HEK293 (cell line): Measurements from ENCODE around the gene SHBG.

Experiments
- KLF7 ChIP-seq: fragments of 450-650 bp; formaldehyde crosslinking; IDR thresholded peaks from 2 replicates; pipeline ENCODE4 v1.5.1; 2016; ENCODE audit warnings: missing biosample characterization, missing genetic modification characterization, borderline replicate concordance
- MYNN ChIP-seq: fragments of 450-650 bp; formaldehyde crosslinking; IDR thresholded peaks from 2 replicates; pipeline ENCODE4 v1.5.1; 2016; ENCODE audit warnings: missing biosample characterization, missing genetic modification characterization, borderline replicate concordance
- OSR2 ChIP-seq: fragments of 450-650 bp; formaldehyde crosslinking; IDR thresholded peaks from 2 replicates; pipeline ENCODE4 v1.5.1; 2016; ENCODE audit warnings: missing biosample characterization, missing genetic modification characterization
- ZFP37 ChIP-seq: fragments of 450-650 bp; formaldehyde crosslinking; IDR thresholded peaks from 2 replicates; pipeline ENCODE4 v1.5.1; 2016; ENCODE audit warnings: missing biosample characterization, missing genetic modification characterization
- ZNF701 ChIP-seq: fragments of 450-650 bp; formaldehyde crosslinking; IDR thresholded peaks from 2 replicates; pipeline ENCODE4 v1.5.1; 2016; ENCODE audit warnings: missing biosample characterization, missing genetic modification characterization
- ZNF776 ChIP-seq: fragments of 450-650 bp; formaldehyde crosslinking; IDR thresholded peaks from 2 replicates; pipeline ENCODE4 v1.5.0; 2017; ENCODE audit warnings: missing biosample characterization, missing genetic modification characterization, borderline replicate concordance
- TF ChIP-seq, protein P1 (sequence below): fragments of 450-650 bp; formaldehyde crosslinking; IDR thresholded peaks from 2 replicates; pipeline ENCODE4 v1.5.1; 2017; ENCODE audit warnings: missing biosample characterization, mild to moderate bottlenecking, missing genetic modification characterization, moderate library complexity
- TF ChIP-seq, protein P2 (sequence below): fragments of 450-650 bp; formaldehyde crosslinking; IDR thresholded peaks from 2 replicates; pipeline ENCODE4 v1.5.1; 2016; ENCODE audit warnings: missing biosample characterization, missing genetic modification characterization
- TF ChIP-seq, protein P3 (sequence below): fragments of 450-650 bp; formaldehyde crosslinking; IDR thresholded peaks from 2 replicates; pipeline ENCODE4 v1.5.1; 2016; ENCODE audit warnings: missing biosample characterization, missing genetic modification characterization

DNA sequence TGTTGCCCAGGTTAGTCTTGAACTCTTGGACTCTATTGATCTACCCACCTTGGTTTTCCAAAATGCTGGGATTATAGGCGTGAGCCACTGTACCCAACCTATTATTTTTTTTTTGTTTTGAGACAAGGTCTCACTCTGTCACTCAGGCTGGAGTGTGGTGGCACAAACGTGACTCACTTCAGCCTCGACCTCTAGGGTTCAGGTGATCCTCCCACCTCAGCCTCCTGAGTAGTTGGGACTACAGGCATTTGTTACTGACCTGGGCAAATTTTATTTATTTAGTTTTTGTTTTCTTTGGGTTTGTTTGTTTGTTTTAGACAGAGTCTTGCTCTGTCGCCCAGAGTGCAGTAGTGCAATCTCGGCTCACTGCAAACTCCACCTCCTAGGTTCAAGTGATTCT, 6.3 kb upstream of the SHBG start:
- TF ChIP-seq ZNF776 (tag by site-specific recombination): no peak
- no peak for TF ChIP-seq OSR2 (tag by site-specific recombination)
- TF ChIP-seq, protein P1, sequence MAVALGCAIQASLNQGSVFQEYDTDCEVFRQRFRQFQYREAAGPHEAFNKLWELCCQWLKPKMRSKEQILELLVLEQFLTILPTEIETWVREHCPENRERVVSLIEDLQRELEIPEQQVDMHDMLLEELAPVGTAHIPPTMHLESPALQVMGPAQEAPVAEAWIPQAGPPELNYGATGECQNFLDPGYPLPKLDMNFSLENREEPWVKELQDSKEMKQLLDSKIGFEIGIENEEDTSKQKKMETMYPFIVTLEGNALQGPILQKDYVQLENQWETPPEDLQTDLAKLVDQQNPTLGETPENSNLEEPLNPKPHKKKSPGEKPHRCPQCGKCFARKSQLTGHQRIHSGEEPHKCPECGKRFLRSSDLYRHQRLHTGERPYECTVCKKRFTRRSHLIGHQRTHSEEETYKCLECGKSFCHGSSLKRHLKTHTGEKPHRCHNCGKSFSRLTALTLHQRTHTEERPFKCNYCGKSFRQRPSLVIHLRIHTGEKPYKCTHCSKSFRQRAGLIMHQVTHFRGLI: no peak
- no peak for TF ChIP-seq ZFP37 (tag by site-specific recombination)
- no peak for TF ChIP-seq MYNN (tag by site-specific recombination)
- TF ChIP-seq KLF7 (tag by site-specific recombination): no peak
- TF ChIP-seq, protein P2, sequence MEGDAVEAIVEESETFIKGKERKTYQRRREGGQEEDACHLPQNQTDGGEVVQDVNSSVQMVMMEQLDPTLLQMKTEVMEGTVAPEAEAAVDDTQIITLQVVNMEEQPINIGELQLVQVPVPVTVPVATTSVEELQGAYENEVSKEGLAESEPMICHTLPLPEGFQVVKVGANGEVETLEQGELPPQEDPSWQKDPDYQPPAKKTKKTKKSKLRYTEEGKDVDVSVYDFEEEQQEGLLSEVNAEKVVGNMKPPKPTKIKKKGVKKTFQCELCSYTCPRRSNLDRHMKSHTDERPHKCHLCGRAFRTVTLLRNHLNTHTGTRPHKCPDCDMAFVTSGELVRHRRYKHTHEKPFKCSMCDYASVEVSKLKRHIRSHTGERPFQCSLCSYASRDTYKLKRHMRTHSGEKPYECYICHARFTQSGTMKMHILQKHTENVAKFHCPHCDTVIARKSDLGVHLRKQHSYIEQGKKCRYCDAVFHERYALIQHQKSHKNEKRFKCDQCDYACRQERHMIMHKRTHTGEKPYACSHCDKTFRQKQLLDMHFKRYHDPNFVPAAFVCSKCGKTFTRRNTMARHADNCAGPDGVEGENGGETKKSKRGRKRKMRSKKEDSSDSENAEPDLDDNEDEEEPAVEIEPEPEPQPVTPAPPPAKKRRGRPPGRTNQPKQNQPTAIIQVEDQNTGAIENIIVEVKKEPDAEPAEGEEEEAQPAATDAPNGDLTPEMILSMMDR: no peak
- TF ChIP-seq ZNF701 (tag by site-specific recombination): no peak
- TF ChIP-seq, protein P3, sequence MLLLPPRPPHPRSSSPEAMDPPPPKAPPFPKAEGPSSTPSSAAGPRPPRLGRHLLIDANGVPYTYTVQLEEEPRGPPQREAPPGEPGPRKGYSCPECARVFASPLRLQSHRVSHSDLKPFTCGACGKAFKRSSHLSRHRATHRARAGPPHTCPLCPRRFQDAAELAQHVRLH (tag by site-specific recombination): no peak
